GM10266 (cell line): ENCODE measurements around the gene DNAJC16.
"Not testable (repeated sequence)": the region's sequence is repeated elsewhere in the genome, so short reads cannot be mapped to it uniquely, and the experiment has no call there.

Experiments
- DNase-seq: peaks from one replicate; pipeline ENCODE4 v3.0.0; 2012; ENCODE audit errors: extremely low spot score
- CTCF ChIP-seq: IDR thresholded peaks from 2 replicates; pipeline ENCODE4 v1.5.1; 2012; ENCODE audit warnings: mild to moderate bottlenecking, low read depth; ENCODE audit not compliant: control insufficient read depth, insufficient read depth; ENCODE audit errors: missing control alignments

The DNAJC16 gene

GRCh38 chr1:15513192-15513591 lies 13.5 kb upstream of the DNAJC16 start:
- no peak for TF ChIP-seq CTCF
- DNase-seq, result no peak

GRCh38 chr1:15513919-15514318 lies 12.7 kb upstream of the DNAJC16 start:
- no peak for DNase-seq
- TF ChIP-seq CTCF, result no peak

- not testable (repeated sequence) for DNase-seq
Observed at GRCh38 chr1:15514557-15514956, 12.1 kb upstream of the DNAJC16 start.

- TF ChIP-seq CTCF, result no peak
Observed at GRCh38 chr1:15515022-15515663, 11.5 kb upstream of the DNAJC16 start.

GRCh38 chr1:15519625-15520024 lies 7.0 kb upstream of the DNAJC16 start:
- no peak for TF ChIP-seq CTCF
- no peak for DNase-seq

More at GRCh38 chr1:15515022-15515663, 11.5 kb upstream of the DNAJC16 start:
- no peak for DNase-seq

GRCh38 chr1:15521206-15521906 lies 5.3 kb upstream of the DNAJC16 start:
- DNase-seq, result not testable (repeated sequence)

GRCh38 chr1:15522551-15522950 lies 4.1 kb upstream of the DNAJC16 start:
- no peak for DNase-seq
- no peak for TF ChIP-seq CTCF

GRCh38 chr1:15523104-15524020 lies 3.3 kb upstream of the DNAJC16 start:
- no peak for DNase-seq

More at GRCh38 chr1:15523104-15524020, 3.3 kb upstream of the DNAJC16 start:
- TF ChIP-seq CTCF, result no peak
